ENCODE data around the gene NUB1.

The NUB1 gene

DNA sequence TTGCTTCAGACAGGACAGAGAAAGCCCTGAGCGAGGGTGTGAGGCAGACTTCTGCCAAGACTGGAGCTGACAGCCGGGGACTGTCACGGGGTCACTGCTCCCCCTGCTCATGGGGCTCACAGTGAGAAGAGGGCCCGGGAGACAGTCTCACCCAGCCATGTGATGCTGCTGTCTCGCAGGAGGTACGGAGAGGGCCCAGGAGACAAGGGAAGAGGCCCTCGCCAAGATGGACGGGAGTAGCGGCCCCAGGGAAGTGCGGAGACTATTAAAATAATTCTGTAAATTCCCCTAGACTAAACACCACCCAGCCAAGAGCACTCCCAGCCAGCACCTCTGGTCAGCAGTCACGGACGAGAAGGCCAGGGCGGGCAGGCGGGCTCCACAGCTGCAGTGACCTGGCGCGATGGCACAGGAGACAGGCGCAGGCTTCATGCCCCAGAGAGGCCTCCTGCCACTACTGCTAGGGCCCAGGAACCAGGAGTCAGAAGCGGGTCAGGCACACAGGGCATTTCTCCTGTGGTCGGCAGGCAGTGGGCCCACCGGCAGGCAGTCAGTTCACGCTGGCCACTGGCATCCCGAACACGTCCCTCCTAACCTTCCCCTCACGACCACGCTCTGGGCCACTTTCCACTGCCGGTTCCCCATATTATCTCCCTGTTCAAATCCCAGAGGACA lies 44.2 kb downstream of the NUB1 start:
- peaks cover 4 to 22% (median 13%) of the 10 kb centered on the region in 5 donors for H3K27me3 ChIP-seq (ENCODE audit: control insufficient read depth in 5 of 5, insufficient read depth in 4 of 5, low read length in 5 of 5)
- peaks cover 0 to 29% (median 17%) of the 10 kb centered on the region in 5 donors for H3K4me1 ChIP-seq (ENCODE audit: control insufficient read depth in 5 of 5, insufficient read depth in 5 of 5, low read length in 5 of 5)
- no peak overlapping the region for H3K4me3 ChIP-seq (ENCODE audit: low read depth in 1 of 5, low read length in 5 of 5)
- H3K36me3 ChIP-seq (ENCODE audit: control insufficient read depth in 5 of 5, insufficient read depth in 5 of 5, low read length in 5 of 5), result peaks cover 0 to 2% (median 0%) of the 10 kb centered on the region in 5 donors
- H3K27ac ChIP-seq (ENCODE audit: low read depth, low read length), result no peak overlapping the region
- no peak overlapping the region for H3K9ac ChIP-seq (ENCODE audit: low read length in 5 of 5)
- peaks cover 0 to 7% (median 0%) of the 10 kb centered on the region in 5 donors for H3K9me3 ChIP-seq (ENCODE audit: control insufficient read depth in 5 of 5, low read length in 5 of 5)

DNA sequence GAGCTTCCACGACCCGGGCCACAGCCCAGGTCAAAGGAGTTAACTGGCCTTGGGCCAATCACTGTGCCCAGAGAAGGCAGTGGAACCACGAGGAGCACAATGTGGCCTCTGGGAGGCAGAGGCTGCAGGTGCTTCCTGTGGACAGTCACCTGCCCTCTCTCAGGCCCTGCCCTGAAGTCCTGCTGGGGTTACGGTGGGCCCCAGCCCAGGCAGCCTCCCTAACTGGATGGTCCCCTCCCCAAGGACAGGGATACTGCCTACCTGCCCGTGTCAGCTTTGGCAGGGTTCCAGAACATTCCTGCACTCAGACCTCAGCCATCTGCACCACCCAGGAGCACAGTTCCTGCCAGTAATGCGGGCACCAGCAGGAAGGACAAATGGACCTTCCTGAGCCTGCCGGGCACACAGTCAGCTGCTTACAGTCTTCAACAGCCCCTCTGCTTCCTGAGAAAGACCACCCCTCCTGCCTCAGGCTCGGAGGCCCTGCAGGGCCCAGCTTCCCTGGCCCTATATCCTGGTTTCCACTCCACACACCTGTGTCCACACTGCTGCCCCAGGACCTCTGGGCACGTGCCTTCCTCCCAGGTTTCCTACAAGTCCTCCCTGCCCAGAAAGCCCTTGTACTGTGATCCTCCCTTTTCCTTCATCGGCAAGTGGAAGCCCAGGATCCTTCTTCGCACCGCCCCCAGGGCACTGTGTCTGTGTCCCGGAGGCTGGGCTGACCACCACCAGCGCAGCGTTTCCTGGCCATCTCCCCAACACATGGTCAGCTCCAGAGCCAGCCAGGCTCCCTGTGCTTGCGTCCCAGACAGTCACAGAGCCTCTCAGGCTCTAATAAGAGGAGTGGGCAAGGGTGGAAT lies 44.9 kb downstream of the NUB1 start:
- peaks cover 0 to 2% (median 0%) of the 10 kb centered on the region in 5 donors for H3K36me3 ChIP-seq (ENCODE audit: control insufficient read depth in 5 of 5, insufficient read depth in 5 of 5, low read length in 5 of 5)
- H3K9ac ChIP-seq (ENCODE audit: low read length in 5 of 5), result no peak overlapping the region
- peaks cover 0 to 7% (median 0%) of the 10 kb centered on the region in 5 donors for H3K9me3 ChIP-seq (ENCODE audit: control insufficient read depth in 5 of 5, low read length in 5 of 5)
- H3K27me3 ChIP-seq (ENCODE audit: control insufficient read depth in 5 of 5, insufficient read depth in 4 of 5, low read length in 5 of 5), result peaks cover 4 to 27% (median 12%) of the 10 kb centered on the region in 5 donors
- H3K4me1 ChIP-seq (ENCODE audit: control insufficient read depth in 5 of 5, insufficient read depth in 5 of 5, low read length in 5 of 5), result peaks cover 0 to 22% (median 17%) of the 10 kb centered on the region in 5 donors
- no peak overlapping the region for H3K4me3 ChIP-seq (ENCODE audit: low read depth in 1 of 5, low read length in 5 of 5)
- H3K27ac ChIP-seq (ENCODE audit: low read depth, low read length), result no peak overlapping the region

GRCh38 chr7:151387161-151388006 lies 45.8 kb downstream of the NUB1 start:
- Histone ChIP-seq H3K9me3 (ENCODE audit: control insufficient read depth in 5 of 5, low read length in 5 of 5) (peaks cover 0 to 7% (median 0%) of the 10 kb centered on the region in 5 donors), H3K9ac (ENCODE audit: low read length in 5 of 5) (no peak overlapping the region), H3K36me3 (ENCODE audit: control insufficient read depth in 5 of 5, insufficient read depth in 5 of 5, low read length in 5 of 5) (peaks cover 0 to 2% (median 0%) of the 10 kb centered on the region in 5 donors), H3K4me1 (ENCODE audit: control insufficient read depth in 5 of 5, insufficient read depth in 5 of 5, low read length in 5 of 5) (peaks cover 0 to 14% (median 10%) of the 10 kb centered on the region in 5 donors), H3K27ac (ENCODE audit: low read depth, low read length) (no peak overlapping the region), H3K27me3 (ENCODE audit: control insufficient read depth in 5 of 5, insufficient read depth in 4 of 5, low read length in 5 of 5) (peaks cover 3 to 19% (median 4%) of the 10 kb centered on the region in 5 donors), H3K4me3 (ENCODE audit: low read depth in 1 of 5, low read length in 5 of 5) (no peak overlapping the region)

GRCh38 chr7:151388007-151388297 lies 46.3 kb downstream of the NUB1 start:
- no peak overlapping the region for H3K9ac ChIP-seq (ENCODE audit: low read length in 5 of 5)
- peaks cover 0 to 7% (median 0%) of the 10 kb centered on the region in 5 donors for H3K9me3 ChIP-seq (ENCODE audit: control insufficient read depth in 5 of 5, low read length in 5 of 5)
- peaks cover 0 to 14% (median 10%) of the 10 kb centered on the region in 5 donors for H3K4me1 ChIP-seq (ENCODE audit: control insufficient read depth in 5 of 5, insufficient read depth in 5 of 5, low read length in 5 of 5)
- H3K27me3 ChIP-seq (ENCODE audit: control insufficient read depth in 5 of 5, insufficient read depth in 4 of 5, low read length in 5 of 5), result peaks cover 0 to 15% (median 0%) of the 10 kb centered on the region in 5 donors
- H3K36me3 ChIP-seq (ENCODE audit: control insufficient read depth in 5 of 5, insufficient read depth in 5 of 5, low read length in 5 of 5), result peaks cover 0 to 2% (median 0%) of the 10 kb centered on the region in 5 donors
- H3K27ac ChIP-seq (ENCODE audit: low read depth, low read length), result no peak overlapping the region
- no peak overlapping the region for H3K4me3 ChIP-seq (ENCODE audit: low read depth in 1 of 5, low read length in 5 of 5)

GRCh38 chr7:151388430-151388829 lies 46.8 kb downstream of the NUB1 start:
- Histone ChIP-seq H3K27me3 (ENCODE audit: control insufficient read depth in 5 of 5, insufficient read depth in 4 of 5, low read length in 5 of 5) (peaks cover 0 to 17% (median 0%) of the 10 kb centered on the region in 5 donors), H3K36me3 (ENCODE audit: control insufficient read depth in 5 of 5, insufficient read depth in 5 of 5, low read length in 5 of 5) (peaks cover 0 to 2% (median 0%) of the 10 kb centered on the region in 5 donors), H3K4me3 (ENCODE audit: low read depth in 1 of 5, low read length in 5 of 5) (no peak overlapping the region), H3K27ac (ENCODE audit: low read depth, low read length) (no peak overlapping the region), H3K9me3 (ENCODE audit: control insufficient read depth in 5 of 5, low read length in 5 of 5) (peaks cover 0 to 7% (median 0%) of the 10 kb centered on the region in 5 donors), H3K4me1 (ENCODE audit: control insufficient read depth in 5 of 5, insufficient read depth in 5 of 5, low read length in 5 of 5) (peaks cover 0 to 14% (median 10%) of the 10 kb centered on the region in 5 donors), H3K9ac (ENCODE audit: low read length in 5 of 5) (no peak overlapping the region)

DNA sequence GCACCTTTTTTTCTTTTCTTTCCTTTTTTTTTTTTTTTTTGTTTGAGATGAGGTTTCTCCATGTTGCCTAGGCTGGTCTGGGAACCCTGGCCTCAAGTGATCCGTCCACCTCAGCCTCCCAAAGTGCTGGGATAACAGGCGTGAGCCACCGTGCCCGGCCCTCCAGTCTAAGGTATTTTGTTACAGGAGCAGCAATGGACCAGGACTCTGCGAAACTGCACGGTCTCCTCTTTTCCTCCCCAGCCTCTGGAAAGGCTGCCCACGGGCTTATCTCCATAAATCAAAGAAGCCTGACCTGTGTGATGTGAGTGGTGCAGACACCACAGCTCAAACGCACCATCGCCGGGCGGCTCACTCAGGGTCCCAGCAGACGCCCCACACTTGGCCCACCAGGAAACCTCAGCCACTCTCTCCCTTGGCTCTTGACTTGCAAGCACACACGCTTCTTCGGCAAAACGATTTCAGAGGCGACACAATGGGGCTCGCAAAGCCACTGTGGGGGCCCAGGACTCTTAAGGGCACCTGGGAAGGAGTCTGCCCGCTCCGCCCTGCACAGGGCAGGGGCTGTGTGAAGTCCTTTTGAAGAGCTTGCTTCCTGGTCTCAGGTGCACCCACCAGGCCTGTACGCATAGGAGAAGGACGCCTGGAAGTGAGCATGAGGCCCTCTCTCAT lies 47.6 kb downstream of the NUB1 start:
- Histone ChIP-seq H3K36me3 (ENCODE audit: control insufficient read depth in 5 of 5, insufficient read depth in 5 of 5, low read length in 5 of 5) (peaks cover 0 to 2% (median 0%) of the 10 kb centered on the region in 5 donors), H3K4me1 (ENCODE audit: control insufficient read depth in 5 of 5, insufficient read depth in 5 of 5, low read length in 5 of 5) (peaks cover 0 to 14% (median 10%) of the 10 kb centered on the region in 5 donors), H3K9ac (ENCODE audit: low read length in 5 of 5) (no peak overlapping the region), H3K9me3 (ENCODE audit: control insufficient read depth in 5 of 5, low read length in 5 of 5) (peaks cover 0 to 6% (median 0%) of the 10 kb centered on the region in 5 donors), H3K4me3 (ENCODE audit: low read depth in 1 of 5, low read length in 5 of 5) (no peak overlapping the region), H3K27me3 (ENCODE audit: control insufficient read depth in 5 of 5, insufficient read depth in 4 of 5, low read length in 5 of 5) (peaks cover 0 to 19% (median 0%) of the 10 kb centered on the region in 5 donors), H3K27ac (ENCODE audit: low read depth, low read length) (no peak overlapping the region)

- Histone ChIP-seq H3K27me3 (ENCODE audit: control insufficient read depth in 5 of 5, insufficient read depth in 4 of 5, low read length in 5 of 5) (peaks cover 0 to 14% (median 0%) of the 10 kb centered on the region in 5 donors), H3K9me3 (ENCODE audit: control insufficient read depth in 5 of 5, low read length in 5 of 5) (no peaks in the 10 kb centered on the region), H3K36me3 (ENCODE audit: control insufficient read depth in 5 of 5, insufficient read depth in 5 of 5, low read length in 5 of 5) (peaks cover 0 to 2% (median 0%) of the 10 kb centered on the region in 5 donors), H3K4me1 (ENCODE audit: control insufficient read depth in 5 of 5, insufficient read depth in 5 of 5, low read length in 5 of 5) (peaks cover 0 to 14% (median 10%) of the 10 kb centered on the region in 5 donors), H3K9ac (ENCODE audit: low read length in 5 of 5) (no peak overlapping the region), H3K27ac (ENCODE audit: low read depth, low read length) (no peak overlapping the region), H3K4me3 (ENCODE audit: low read depth in 1 of 5, low read length in 5 of 5) (no peak overlapping the region)
Observed at GRCh38 chr7:151389768-151390597, 48.4 kb downstream of the NUB1 start.

- Histone ChIP-seq H3K9ac (ENCODE audit: low read length in 5 of 5) (no peak overlapping the region), H3K4me3 (ENCODE audit: low read depth in 1 of 5, low read length in 5 of 5) (no peak overlapping the region), H3K27ac (ENCODE audit: low read depth, low read length) (no peak overlapping the region), H3K36me3 (ENCODE audit: control insufficient read depth in 5 of 5, insufficient read depth in 5 of 5, low read length in 5 of 5) (peaks cover 0 to 2% (median 0%) of the 10 kb centered on the region in 5 donors), H3K4me1 (ENCODE audit: control insufficient read depth in 5 of 5, insufficient read depth in 5 of 5, low read length in 5 of 5) (peaks cover 0 to 14% (median 10%) of the 10 kb centered on the region in 5 donors), H3K9me3 (ENCODE audit: control insufficient read depth in 5 of 5, low read length in 5 of 5) (no peaks in the 10 kb centered on the region), H3K27me3 (ENCODE audit: control insufficient read depth in 5 of 5, insufficient read depth in 4 of 5, low read length in 5 of 5) (peaks cover 0 to 14% (median 0%) of the 10 kb centered on the region in 5 donors)
Observed at GRCh38 chr7:151390598-151391357, 49.2 kb downstream of the NUB1 start.
